Fibroblast of pulmonary artery (primary cell): ENCODE data around the gene VPS13D.

ENCODE experiments used
- DNase-seq: peaks from one replicate; pipeline ENCODE4 v3.0.0-alpha.2; 2010; ENCODE audit warnings: low read depth
- H3K4me3 ChIP-seq: replicated peaks from 2 replicates; pipeline ENCODE4 v1.5.1; 2011; ENCODE audit warnings: low read depth, mild to moderate bottlenecking, control low read depth, low read length, moderate library complexity
- TF ChIP-seq, protein P1 (sequence below): IDR thresholded peaks from 2 replicates; pipeline ENCODE4 v1.5.1; 2011; ENCODE audit warnings: mild to moderate bottlenecking, control low read depth, low read length, inconsistent platforms; ENCODE audit errors: missing control alignments

The VPS13D gene

DNA sequence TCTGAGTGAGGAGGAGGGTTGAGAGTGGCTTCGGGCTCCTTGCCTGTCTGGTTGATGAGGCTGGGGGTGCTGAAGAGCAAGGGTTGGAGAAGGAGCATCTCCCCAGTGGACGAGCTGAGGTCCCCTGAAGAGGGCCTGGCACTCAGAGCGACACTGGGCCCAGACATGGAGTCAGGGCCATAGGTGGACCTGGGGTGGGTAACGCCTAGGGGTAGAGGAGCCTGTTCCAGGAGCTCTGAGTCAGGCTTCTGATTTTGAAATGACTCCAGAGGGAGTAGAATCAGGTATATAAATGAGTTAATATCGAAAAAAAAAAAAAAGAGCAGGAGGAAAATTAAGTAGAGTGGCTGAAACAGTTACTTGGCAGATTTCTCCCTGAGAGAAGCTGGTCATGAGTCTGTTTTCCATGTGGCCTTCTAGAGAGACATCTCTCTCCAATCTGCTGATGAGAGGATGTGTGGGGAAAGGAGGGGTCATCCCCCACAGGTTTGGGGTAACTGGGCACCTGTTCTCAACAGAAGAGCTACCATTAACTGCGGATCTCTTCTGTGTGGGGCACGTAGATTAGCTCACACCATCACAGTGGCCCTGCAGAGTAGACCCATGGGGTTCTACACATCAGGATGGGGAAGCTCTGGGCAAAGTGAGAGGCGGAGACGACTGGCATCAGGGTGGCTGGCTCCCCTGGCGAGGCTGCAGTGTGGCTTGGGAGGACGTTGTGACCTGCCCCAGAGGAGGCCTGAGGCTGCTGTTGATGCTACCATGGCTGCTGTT, 272.7 kb downstream of the VPS13D start:
- TF ChIP-seq, protein P1, sequence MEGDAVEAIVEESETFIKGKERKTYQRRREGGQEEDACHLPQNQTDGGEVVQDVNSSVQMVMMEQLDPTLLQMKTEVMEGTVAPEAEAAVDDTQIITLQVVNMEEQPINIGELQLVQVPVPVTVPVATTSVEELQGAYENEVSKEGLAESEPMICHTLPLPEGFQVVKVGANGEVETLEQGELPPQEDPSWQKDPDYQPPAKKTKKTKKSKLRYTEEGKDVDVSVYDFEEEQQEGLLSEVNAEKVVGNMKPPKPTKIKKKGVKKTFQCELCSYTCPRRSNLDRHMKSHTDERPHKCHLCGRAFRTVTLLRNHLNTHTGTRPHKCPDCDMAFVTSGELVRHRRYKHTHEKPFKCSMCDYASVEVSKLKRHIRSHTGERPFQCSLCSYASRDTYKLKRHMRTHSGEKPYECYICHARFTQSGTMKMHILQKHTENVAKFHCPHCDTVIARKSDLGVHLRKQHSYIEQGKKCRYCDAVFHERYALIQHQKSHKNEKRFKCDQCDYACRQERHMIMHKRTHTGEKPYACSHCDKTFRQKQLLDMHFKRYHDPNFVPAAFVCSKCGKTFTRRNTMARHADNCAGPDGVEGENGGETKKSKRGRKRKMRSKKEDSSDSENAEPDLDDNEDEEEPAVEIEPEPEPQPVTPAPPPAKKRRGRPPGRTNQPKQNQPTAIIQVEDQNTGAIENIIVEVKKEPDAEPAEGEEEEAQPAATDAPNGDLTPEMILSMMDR: no peak
- DNase-seq: no peak
- no peak overlapping the region for H3K4me3 ChIP-seq

DNA sequence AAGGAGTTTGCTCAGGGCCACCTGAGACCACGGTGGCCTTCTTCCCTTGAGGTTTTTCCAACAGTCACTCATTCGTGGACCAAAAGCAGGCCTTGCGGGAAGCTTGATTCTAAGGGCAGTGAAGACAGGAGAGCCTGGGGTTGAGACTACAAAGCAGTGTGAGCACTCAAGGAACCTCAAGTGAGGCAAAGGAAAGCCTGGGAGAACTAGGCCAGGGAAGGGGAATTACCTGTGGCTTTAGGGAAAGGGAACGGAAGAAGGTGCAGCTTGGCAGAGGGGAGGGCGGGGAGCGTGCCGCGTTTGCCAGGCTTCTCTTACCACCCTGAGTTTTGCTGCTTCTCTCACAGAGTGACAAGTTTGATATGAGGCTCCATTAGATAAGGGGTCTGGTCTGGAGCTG, 273.9 kb downstream of the VPS13D start:
- H3K4me3 ChIP-seq: no peak overlapping the region
- TF ChIP-seq, protein P1: no peak

DNA sequence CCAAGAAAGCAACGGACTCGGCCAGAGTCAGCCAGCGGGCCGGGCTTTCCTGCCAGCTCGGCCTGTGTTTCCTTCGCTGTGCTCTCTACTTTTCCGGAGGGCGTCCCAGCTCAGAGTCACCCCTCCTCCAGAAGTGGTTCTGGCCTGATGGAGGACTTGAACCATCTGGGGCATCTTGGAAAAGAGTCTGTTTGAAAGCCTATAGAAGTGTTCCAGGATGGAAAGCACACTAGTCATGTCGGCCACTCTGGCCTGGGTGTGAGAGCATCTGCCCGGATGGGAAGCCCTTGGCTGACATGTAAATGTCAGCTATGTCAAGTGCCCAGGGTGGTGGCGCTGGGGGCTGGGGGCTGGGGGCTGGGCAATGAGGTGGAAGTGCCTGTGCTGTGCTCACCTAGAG, 274.8 kb downstream of the VPS13D start:
- no peak for DNase-seq
- TF ChIP-seq, protein P1: no peak
- H3K4me3 ChIP-seq: no peak overlapping the region

More for the DNA sequence above, 273.9 kb downstream of the VPS13D start:
- DNase-seq: no peak

DNA sequence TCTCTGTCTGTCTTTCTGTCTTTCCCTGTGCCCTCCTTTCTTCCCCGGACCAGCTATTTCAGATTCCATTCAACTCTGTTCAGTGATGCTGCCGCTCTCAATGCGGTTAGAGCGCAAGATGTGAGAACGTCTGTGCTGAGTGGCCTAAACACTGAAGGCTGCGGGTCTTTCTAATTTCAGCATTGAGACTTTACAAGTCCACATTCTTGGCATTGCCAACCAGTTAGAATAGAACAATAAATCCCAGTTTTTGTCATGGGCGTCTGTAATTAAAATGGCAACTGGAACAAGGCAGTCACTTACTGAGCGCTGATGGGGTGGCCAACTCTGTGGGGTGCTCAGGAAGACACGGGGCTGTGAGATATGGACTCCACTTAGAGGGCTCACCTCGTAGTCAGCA, 275.4 kb downstream of the VPS13D start:
- no peak overlapping the region for H3K4me3 ChIP-seq
- no peak for DNase-seq
- TF ChIP-seq, protein P1: no peak

DNA sequence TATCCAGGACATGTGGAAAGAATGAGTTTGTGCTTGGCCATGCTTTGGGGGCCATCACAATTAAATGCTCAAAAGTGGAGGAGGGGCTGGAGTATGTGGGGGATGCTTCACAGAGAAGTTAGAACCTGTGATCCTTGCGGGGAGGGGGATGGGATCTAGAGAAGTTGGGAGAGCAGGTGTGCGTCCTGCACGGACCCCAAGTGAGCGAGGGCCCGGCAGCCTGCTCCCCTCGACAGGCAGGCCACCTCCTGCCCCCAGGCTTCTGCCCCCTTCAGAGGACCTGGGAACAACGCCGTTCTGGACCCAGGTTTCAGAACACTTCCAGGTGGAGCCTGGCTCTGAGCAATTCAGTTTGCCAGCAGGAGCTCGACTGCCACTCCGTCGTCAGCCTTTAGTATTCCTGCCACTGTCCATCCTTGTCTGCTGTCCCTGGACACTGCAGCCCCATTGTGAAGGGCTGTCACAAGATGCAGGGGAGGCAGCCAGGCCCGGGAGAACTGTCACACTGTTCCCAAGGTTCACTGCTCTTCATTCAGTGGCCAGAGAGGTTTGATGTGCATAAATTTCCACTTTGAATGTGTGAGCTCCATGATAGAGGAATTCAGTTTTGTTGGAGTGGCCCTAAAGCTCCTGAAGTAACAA, 275.9 kb downstream of the VPS13D start:
- no peak for DNase-seq
- no peak overlapping the region for H3K4me3 ChIP-seq
- TF ChIP-seq, protein P1: no peak

DNA sequence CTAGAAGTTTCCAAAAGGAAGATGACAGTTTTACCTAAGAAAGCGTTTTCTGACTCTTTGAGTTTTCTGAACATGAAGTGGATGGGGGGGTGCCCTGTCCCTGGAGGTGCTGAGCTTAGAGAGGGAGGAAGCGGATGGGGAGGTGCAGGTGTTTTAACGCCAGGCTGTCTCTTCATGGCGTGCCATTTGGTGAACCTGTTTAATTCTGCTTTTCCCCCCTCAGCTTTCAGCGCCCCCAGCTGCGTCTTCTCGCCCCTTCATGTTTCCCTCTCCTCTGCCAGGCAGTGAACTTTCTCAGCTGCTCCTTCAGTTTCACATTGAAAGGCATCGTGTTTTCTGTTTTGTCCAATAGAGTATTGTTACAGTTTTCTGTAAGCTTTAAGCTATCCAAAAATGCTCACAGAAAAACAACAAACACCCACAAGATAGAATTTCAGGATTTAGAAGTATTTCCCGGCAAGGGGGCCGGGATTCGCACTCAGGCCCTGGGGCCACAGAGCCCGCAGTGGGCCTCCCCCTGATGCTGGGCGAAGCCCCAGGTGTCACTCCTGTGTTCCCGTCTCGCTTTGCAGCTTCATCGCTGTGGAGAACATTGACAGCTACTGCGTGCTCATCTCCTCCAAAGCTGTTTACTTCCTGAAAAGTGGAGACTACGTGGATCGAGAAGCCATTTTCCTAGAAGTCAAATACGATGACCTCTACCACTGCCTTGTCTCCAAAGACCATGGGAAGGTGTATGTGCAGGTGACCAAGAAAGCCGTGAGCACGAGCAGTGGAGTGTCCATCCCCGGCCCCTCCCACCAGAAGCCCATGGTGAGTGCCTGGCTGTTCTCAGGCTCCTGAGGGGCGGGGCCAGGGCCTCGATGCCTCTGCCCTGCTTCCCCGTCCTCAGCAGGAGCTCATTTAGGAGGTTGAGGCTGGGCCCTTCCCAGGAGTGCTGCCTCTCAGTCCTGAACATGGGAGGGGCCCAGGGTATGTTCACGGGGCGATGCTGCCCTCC, 276.8 kb downstream of the VPS13D start:
- H3K4me3 ChIP-seq: no peak overlapping the region
- no peak for DNase-seq
- TF ChIP-seq, protein P1: no peak
